KMS-11 (cell line): ENCODE results near the gene ATG10.

ENCODE experiments used
- H2AFZ ChIP-seq: fragments of 200-600 bp; sonication (generic); 2 replicates; pipeline ENCODE4 v1.6.1; 2016; ENCODE audit warnings: antibody characterized with exemption, mixed run types, low read depth
- H3K27ac ChIP-seq: fragments of 200-600 bp; sonication (generic); 2 replicates; pipeline ENCODE4 v1.6.1; 2016; ENCODE audit warnings: mild to moderate bottlenecking, mixed run types
- H3K27me3 ChIP-seq: fragments of 200-600 bp; sonication (generic); 2 replicates; pipeline ENCODE4 v1.6.1; 2017; ENCODE audit warnings: mild to moderate bottlenecking, low read depth, mixed run types, moderate library complexity; ENCODE audit not compliant: insufficient read depth
- H3K36me3 ChIP-seq: fragments of 200-600 bp; sonication (generic); 2 replicates; pipeline ENCODE4 v1.6.1; 2017; ENCODE audit warnings: mild to moderate bottlenecking, mixed run types; ENCODE audit not compliant: insufficient read depth
- H3K4me1 ChIP-seq: fragments of 200-600 bp; sonication (generic); 2 replicates; pipeline ENCODE4 v1.6.1; 2016; ENCODE audit warnings: mild to moderate bottlenecking, low read depth, mixed run types; ENCODE audit not compliant: poor library complexity, severe bottlenecking
- H3K4me2 ChIP-seq: fragments of 200-600 bp; sonication (generic); 2 replicates; pipeline ENCODE4 v1.7.0; 2016; ENCODE audit warnings: mild to moderate bottlenecking, mixed run types
- H3K4me3 ChIP-seq: fragments of 200-600 bp; sonication (generic); IDR thresholded peaks from 2 replicates; pipeline ENCODE4 v1.6.1; 2017; ENCODE audit warnings: low read depth, low read length, mixed read lengths; ENCODE audit not compliant: insufficient read depth
- H3K79me2 ChIP-seq: fragments of 200-600 bp; sonication (generic); 2 replicates; pipeline ENCODE4 v1.6.1; 2016; ENCODE audit warnings: low read depth, mixed run types; ENCODE audit not compliant: insufficient read depth
- H3K9ac ChIP-seq: fragments of 200-600 bp; sonication (generic); 2 replicates; pipeline ENCODE4 v1.6.1; 2016; ENCODE audit warnings: mild to moderate bottlenecking, mixed run types
- H4K20me1 ChIP-seq: fragments of 200-600 bp; sonication (generic); 2 replicates; pipeline ENCODE4 v1.6.1; 2016; ENCODE audit warnings: mild to moderate bottlenecking, mixed run types; ENCODE audit not compliant: insufficient read depth
- CTCF ChIP-seq: fragments of 200-600 bp; sonication (generic); conservative IDR thresholded peaks from 2 replicates; pipeline ENCODE4 v1.6.1; 2017; ENCODE audit warnings: low read depth, mild to moderate bottlenecking, antibody characterized with exemption, low read length, moderate library complexity, mixed read lengths

ATG10 gene

GRCh38 chr5:81963544-81963943 lies 8.3 kb upstream of the ATG10 start:
- TF ChIP-seq CTCF: no peak
- Histone ChIP-seq H3K27ac (no peak overlapping the region), H3K27me3 (no peaks in the 10 kb centered on the region), H3K79me2 (no peaks in the 10 kb centered on the region), H4K20me1 (no peaks in the 10 kb centered on the region), H3K4me1 (no peaks in the 10 kb centered on the region), H3K4me3 (no peak overlapping the region), H2AFZ (no peak overlapping the region), H3K9ac (no peak overlapping the region), H3K36me3 (no peaks in the 10 kb centered on the region), H3K4me2 (no peak overlapping the region)

GRCh38 chr5:81965524-81965923 lies 6.3 kb upstream of the ATG10 start:
- no peak overlapping the region for H2AFZ ChIP-seq

GRCh38 chr5:81969226-81969625 lies 2.6 kb upstream of the ATG10 start:
- no peaks in the 10 kb centered on the region for H4K20me1 ChIP-seq
- no peaks in the 10 kb centered on the region for H3K27me3 ChIP-seq
- H3K4me2 ChIP-seq: no peak overlapping the region
- peaks cover 16% of the 10 kb centered on the region for H3K4me1 ChIP-seq
- no peaks in the 10 kb centered on the region for H3K79me2 ChIP-seq
- no peak overlapping the region for H3K9ac ChIP-seq
- no peak overlapping the region for H2AFZ ChIP-seq
- H3K36me3 ChIP-seq: no peaks in the 10 kb centered on the region
- no peak for TF ChIP-seq CTCF
- H3K4me3 ChIP-seq: no peak overlapping the region
- no peak overlapping the region for H3K27ac ChIP-seq

More at GRCh38 chr5:81965524-81965923, 6.3 kb upstream of the ATG10 start:
- no peaks in the 10 kb centered on the region for H3K79me2 ChIP-seq
- H3K4me1 ChIP-seq: peaks cover 5% of the 10 kb centered on the region
- TF ChIP-seq CTCF: no peak
- H4K20me1 ChIP-seq: no peaks in the 10 kb centered on the region
- no peak overlapping the region for H3K4me2 ChIP-seq
- no peak overlapping the region for H3K27ac ChIP-seq
- no peaks in the 10 kb centered on the region for H3K27me3 ChIP-seq
- H3K9ac ChIP-seq: no peak overlapping the region
- H3K36me3 ChIP-seq: no peaks in the 10 kb centered on the region
- no peak overlapping the region for H3K4me3 ChIP-seq

- H3K36me3 ChIP-seq: no peaks in the 10 kb centered on the region
- no peak overlapping the region; the same call in 1 of the 2 replicates for H3K4me2 ChIP-seq
- no peak overlapping the region for H3K4me3 ChIP-seq
- H3K27me3 ChIP-seq: no peaks in the 10 kb centered on the region
- peak overlapping the region; percentile 82; the same call in 1 of the 2 replicates for H2AFZ ChIP-seq
- H3K4me1 ChIP-seq: peaks cover 16% of the 10 kb centered on the region
- no peaks in the 10 kb centered on the region for H3K79me2 ChIP-seq
- no peak overlapping the region for H3K9ac ChIP-seq
- no peak overlapping the region for H3K27ac ChIP-seq
- TF ChIP-seq CTCF: no peak
- H4K20me1 ChIP-seq: no peaks in the 10 kb centered on the region
Observed at GRCh38 chr5:81969912-81970311, 1.9 kb upstream of the ATG10 start.
